Mucosa of descending colon (tissue), 3 donors: Measurements from ENCODE around the gene CLEC4E. TPM values are rescaled to one million over a fixed set of nuclear protein-coding genes. Genes with fewer than 3 reads are reported as not detected.

Experiments
- ATAC-seq: fragments of 200-7000 bp; cut with Tn5 transposase; one replicate; pipeline ENCODE4 v1.9.1; 2020; ENCODE audit warnings: mild to moderate bottlenecking, moderate library complexity
- DNase-seq, 3 donors: peaks; one replicate each; pipeline ENCODE4 v3.0.0-alpha.2; 2020
- H3K36me3 ChIP-seq: fragments of 200-600 bp; one replicate; pipeline ENCODE4 v1.8.0; 2021; ENCODE audit warnings: low read depth, mild to moderate bottlenecking
- H3K4me1 ChIP-seq: fragments of 200-600 bp; one replicate; pipeline ENCODE4 v1.8.0; 2021; ENCODE audit warnings: low read depth, mild to moderate bottlenecking
- H3K4me3 ChIP-seq: fragments of 200-600 bp; one replicate; pipeline ENCODE4 v1.8.0; 2021; ENCODE audit warnings: mild to moderate bottlenecking
- H3K9me3 ChIP-seq: fragments of 200-600 bp; one replicate; pipeline ENCODE4 v1.8.0; 2021; ENCODE audit warnings: mild to moderate bottlenecking
- intact Hi-C, 2 donors: fragments of 100-400 bp; cut with DNase I in 1 of 2; cut with micrococcal nuclease in 1 of 2; formaldehyde crosslinking; loops; one replicate each; pipeline versions ENCODE4 v1.11.0 to v1.11.1; 2022; cut with DNase I, micrococcal nuclease
- total RNA-seq, 3 donors: library from RNA; stranded (reverse); fragmentation: NEBNext Ultra II Directional in 2 of 3; extraction: Animal tissue kit (Norgen Biotek cat#: 25700) in 2 of 3; gene quantifications; one replicate each; pipeline versions ENCODE4 v1.2.1 to v1.2.4, GENCODE V29; 2021 to 2023
- TF ChIP-seq, protein P1 (sequence below): fragments of 200-600 bp; IDR thresholded peaks from one replicate; pipeline ENCODE4 v1.8.0; 2022; ENCODE audit warnings: antibody characterized with exemption, mild to moderate bottlenecking
- donor health status: DM: no; HTN: no; CAD: no; lungs with moderate emphysema.
- donor health status: DM: no; HTN: no; CAD: no.
- donor health status: DM: no; HTN: yes; CAD: no.

CLEC4E gene
- total RNA-seq, 3 donors from 2014 or later = 0.55 to 2.3 TPM; not detected in 1

DNA sequence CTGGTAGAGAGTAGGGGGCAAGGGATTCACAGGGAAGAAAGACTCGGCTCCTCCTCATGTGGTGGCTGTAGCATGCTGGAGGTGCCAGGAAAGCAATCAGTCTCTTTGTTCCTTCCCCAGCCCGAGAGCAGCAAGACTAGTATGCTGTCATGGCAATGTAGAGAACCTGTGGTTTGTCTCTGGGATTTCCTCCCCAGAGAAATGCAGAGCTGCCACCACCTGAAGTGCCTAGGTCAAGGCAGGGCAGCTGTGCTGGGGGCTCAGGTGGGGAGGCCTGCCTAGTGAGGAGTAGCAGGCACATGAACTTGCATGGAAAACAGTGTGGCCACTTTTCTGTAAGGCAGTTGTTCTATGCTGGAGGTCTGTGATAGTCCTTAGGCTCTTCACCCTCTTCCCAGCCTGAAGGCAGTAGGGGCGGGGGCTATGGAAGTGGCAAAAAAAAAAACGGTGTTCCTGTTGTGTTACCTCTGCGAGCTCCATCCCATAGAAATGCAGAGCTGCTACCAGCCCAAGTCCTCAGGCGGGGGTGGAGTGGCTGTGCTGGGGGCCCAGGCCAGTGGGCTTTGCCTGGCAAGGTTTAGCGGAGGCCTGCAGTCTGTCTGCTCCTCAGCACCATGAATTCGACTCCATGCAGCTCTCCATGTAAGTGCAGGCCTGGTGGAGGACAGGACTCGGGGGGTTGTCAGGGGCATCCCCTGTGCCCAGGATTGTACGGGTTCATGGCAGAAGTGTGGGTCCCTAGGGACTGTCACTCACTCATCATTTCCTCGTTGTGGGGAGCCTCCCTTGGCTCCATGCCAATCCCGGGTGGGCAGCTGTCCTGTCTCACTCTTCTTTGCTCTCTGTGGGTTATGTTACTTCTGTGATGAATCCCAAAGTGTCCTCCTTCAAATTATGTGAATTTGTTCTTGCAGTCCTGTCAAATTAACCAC, 31.5 kb downstream of the CLEC4E start:
- no peak for ATAC-seq

DNA sequence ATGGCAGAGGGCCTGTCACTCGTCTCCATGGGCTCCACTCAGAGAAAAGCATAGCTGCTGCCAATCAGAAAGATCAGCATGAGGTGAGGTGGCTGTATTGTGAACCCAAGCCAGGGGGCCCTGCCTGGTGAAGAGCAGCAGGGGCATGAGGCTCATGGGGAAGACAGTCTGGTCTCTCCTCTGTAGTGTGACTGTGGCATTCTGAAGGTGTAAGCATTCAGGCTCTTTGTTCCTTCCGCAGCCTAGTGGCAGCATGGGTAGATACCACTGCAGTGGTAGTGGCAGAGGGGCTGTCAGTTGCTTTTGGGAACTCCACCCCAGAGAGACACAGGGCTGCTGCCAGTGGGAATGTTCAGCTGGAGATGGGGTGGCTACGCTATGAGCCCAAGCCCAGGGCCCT, 32.5 kb downstream of the CLEC4E start:
- ATAC-seq (no peak), DNase-seq (no peak)
- H3K4me3 ChIP-seq = no peak overlapping the region
- intact Hi-C loops = no loop called here
- no peaks in the 10 kb centered on the region for H3K4me1 ChIP-seq
- no peaks in the 10 kb centered on the region for H3K9me3 ChIP-seq
- TF ChIP-seq, protein P1, sequence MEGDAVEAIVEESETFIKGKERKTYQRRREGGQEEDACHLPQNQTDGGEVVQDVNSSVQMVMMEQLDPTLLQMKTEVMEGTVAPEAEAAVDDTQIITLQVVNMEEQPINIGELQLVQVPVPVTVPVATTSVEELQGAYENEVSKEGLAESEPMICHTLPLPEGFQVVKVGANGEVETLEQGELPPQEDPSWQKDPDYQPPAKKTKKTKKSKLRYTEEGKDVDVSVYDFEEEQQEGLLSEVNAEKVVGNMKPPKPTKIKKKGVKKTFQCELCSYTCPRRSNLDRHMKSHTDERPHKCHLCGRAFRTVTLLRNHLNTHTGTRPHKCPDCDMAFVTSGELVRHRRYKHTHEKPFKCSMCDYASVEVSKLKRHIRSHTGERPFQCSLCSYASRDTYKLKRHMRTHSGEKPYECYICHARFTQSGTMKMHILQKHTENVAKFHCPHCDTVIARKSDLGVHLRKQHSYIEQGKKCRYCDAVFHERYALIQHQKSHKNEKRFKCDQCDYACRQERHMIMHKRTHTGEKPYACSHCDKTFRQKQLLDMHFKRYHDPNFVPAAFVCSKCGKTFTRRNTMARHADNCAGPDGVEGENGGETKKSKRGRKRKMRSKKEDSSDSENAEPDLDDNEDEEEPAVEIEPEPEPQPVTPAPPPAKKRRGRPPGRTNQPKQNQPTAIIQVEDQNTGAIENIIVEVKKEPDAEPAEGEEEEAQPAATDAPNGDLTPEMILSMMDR = no peak
- H3K36me3 ChIP-seq = no peaks in the 10 kb centered on the region

More for the DNA sequence above, 31.5 kb downstream of the CLEC4E start:
- Histone ChIP-seq H3K36me3 (no peaks in the 10 kb centered on the region), H3K9me3 (no peaks in the 10 kb centered on the region), H3K4me3 (no peak overlapping the region), H3K4me1 (no peaks in the 10 kb centered on the region)
- TF ChIP-seq, protein P1 = no peak
- no peak for DNase-seq
- intact Hi-C loops = no loop called here

DNA sequence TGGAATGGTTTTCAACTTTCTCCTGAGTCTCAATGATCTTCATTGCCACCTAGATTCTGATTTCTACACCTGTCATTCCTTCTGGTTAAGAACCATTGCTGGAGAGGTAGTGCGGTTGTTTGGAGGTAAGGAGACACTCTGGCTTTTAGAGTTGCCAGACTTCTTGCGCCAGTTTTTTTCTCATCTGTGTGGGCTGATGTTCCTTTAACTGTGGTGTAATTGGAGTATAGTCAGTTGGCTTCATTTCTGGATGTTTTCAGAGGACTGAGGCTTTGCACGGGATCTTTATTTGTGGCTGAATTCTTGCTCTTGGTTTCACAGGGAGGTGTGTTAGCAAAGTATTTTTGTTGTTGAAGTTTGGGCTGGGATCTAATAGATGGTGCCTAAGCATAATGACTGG, 33.1 kb downstream of the CLEC4E start:
- TF ChIP-seq, protein P1 = no peak
- no peaks in the 10 kb centered on the region for H3K9me3 ChIP-seq
- intact Hi-C loops = no loop called here
- no peak overlapping the region for H3K4me3 ChIP-seq
- DNase-seq (no peak), ATAC-seq (no peak)
- no peaks in the 10 kb centered on the region for H3K36me3 ChIP-seq
- H3K4me1 ChIP-seq = no peaks in the 10 kb centered on the region

DNA sequence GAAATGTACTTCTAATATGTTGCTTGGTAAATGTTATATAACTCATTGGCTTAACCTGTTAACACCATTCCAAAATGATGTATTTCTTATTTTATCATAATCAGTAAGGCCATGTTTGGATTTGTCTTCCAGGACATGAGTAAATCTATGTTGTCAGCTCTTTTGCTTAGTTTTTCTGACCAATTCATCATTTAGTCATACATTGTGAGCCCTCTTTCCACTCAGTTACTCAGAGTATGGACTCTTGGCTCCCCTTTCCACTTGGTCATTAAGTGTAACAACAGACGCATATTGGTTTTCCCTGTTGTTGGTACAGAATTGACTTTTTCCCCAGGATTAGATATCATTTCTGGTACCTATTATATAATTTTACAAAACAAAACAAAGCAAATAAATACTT, 36.4 kb downstream of the CLEC4E start:
- Histone ChIP-seq H3K36me3 (no peaks in the 10 kb centered on the region), H3K9me3 (no peaks in the 10 kb centered on the region), H3K4me1 (no peaks in the 10 kb centered on the region), H3K4me3 (no peak overlapping the region)
- DNase-seq (no peak), ATAC-seq (no peak)
- intact Hi-C loops = no loop called here
- TF ChIP-seq, protein P1 = no peak

DNA sequence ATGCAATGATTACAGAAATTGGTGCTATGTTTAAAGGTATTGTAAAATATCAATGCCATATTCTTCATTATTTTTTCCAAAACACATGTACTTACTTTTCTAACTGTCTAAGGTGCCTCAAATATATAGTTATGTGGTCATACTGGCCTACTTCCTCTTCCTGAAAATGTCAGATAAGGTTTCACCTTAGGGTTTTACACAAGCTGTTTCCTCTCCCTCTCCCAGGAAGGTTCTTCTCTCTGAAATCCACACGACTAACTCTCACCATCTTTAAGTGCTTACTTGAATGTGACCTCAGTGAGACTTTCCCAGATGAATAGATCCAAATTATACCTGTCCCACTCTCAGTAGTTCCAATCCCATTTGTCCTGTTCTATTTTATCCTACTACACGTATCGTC, 39.0 kb downstream of the CLEC4E start:
- no peaks in the 10 kb centered on the region for H3K36me3 ChIP-seq
- no peak overlapping the region for H3K4me3 ChIP-seq
- intact Hi-C loops = no loop called here
- TF ChIP-seq, protein P1 = no peak
- ATAC-seq = no peak
- no peaks in the 10 kb centered on the region for H3K4me1 ChIP-seq
- H3K9me3 ChIP-seq = no peaks in the 10 kb centered on the region
- no peak for DNase-seq
